Activated CD4-positive, CD25-positive, alpha-beta regulatory T cell treated with anti-CD3 and anti-CD28 coated beads, Interleukin-2, amount 50 U/mL, for 24 hours (primary cell): Measurements from ENCODE around the gene FLT3LG.

Experiments used
- ATAC-seq, 2 donors: fragments of 150-1000 bp; cut with Tn5 transposase; one replicate each; pipeline ENCODE4 v1.10.0; 2021; ENCODE audit warnings: mild to moderate bottlenecking in 1 of 2, moderate library complexity in 1 of 2

FLT3LG gene

DNA sequence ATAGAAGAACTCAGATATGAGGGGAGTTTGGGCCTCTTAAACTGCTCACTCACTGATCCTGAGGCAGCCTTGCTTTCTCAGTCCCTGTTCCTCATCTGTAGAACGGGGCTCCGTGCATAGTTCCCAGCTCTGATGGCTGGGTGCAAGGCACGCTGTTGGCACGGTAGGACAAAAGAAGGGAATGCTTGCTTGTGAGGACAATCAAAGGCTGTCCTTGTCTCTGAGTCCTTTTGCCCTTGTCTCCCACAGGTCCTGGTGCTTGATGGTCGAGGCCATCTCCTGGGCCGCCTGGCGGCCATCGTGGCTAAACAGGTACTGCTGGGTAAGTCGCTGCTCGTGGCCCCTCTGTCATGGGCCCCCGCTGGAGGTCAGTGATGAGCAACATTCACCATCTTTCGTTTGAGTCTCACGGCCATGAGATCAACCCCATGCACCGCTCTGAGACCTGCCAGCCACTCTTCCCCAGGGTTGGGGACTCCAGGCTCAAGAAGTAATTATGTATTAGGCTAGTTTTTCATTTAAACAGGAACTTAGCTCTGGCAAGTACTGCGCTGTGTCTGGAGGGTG is 15.7 kb downstream of the FLT3LG start:
- peak in 1 of 2 donors; percentile 3 for ATAC-seq

DNA sequence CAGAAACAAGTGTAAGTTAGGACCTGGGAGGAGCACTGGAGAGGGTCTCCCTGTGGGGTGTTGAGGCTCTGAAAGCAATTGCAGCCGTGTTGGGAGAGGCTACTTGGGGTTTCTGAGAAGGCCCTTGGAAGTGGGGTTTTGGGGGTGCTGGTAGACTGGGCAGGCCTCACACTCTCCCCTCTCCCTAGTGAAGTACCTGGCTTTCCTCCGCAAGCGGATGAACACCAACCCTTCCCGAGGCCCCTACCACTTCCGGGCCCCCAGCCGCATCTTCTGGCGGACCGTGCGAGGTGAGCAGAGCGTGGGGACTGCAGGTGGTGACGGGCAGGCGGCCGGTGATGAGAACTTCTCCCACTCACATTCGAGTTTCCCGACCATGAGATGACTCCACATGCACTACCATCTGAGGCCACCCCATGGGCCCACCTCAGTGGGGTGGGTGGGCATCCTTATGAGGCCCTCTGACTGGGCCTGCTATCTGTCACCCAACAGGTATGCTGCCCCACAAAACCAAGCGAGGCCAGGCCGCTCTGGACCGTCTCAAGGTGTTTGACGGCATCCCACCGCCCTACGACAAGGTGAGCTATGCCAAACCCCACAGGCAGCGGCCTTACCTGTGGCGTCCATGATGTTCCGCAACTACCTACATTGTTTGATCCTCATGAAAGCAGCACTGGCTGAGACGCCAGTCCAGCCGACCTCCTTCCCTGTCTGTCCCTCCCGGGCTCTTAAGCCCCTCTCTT is 16.4 kb downstream of the FLT3LG start:
- ATAC-seq = no peak

- no peak for ATAC-seq
These were observed 17.2 kb downstream of the FLT3LG start for GRCh38 chr19:49491030-49491803.

DNA sequence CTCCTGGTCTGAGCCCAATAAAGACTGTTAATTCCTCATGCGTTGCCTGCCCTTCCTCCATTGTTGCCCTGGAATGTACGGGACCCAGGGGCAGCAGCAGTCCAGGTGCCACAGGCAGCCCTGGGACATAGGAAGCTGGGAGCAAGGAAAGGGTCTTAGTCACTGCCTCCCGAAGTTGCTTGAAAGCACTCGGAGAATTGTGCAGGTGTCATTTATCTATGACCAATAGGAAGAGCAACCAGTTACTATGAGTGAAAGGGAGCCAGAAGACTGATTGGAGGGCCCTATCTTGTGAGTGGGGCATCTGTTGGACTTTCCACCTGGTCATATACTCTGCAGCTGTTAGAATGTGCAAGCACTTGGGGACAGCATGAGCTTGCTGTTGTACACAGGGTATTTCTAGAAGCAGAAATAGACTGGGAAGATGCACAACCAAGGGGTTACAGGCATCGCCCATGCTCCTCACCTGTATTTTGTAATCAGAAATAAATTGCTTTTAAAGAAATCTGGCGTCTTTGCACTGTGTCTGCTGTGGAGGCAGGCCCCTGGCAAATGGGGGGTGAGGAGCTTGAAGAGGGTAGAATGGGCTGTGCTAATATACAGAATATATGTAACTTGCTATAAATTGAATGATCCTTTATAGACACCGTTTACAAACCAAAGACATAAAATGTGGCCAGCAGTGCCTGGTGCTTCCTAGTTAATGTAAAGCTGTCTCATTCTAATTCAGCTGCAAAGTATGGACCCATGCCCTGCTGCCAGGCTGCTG is 18.0 kb downstream of the FLT3LG start:
- ATAC-seq = no peak

DNA sequence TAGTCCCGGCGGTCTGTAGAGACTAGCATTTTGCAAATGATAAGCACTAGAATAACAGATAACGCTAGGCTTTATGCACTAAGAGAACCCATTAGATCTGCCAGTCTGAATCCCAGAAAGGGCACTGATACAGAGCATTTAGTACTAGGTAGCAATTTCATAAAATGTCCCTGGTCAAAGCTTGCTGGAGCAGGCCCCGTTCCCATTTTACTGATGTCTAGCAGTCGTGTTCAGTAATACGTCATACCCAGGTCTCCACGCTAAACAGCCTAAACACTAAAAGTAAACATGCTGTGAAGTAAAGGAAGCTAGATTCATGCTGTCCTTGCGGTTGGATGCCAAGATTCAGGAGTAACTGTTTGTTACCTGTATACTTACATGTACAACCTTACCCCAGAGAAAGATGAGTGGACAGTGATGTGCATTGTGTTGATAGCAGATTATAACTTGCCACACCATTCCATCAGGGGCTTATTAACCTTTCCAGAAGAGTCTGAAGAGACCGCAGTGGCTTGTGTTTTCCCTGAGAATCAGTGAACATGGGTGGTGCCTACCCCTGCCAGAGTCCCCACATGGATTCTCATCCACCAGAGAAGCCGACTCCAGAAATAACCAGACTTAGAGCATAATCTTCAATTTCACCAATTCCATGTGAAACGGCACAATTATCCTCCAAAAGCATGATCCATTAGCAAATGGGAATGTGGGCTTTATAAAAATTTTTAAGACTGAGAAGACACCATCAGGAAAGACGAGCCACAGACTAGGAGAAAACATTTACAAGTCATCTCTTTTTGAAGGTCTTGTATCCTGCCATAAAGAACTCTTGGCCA is 18.8 kb downstream of the FLT3LG start:
- no peak for ATAC-seq

- no peak for ATAC-seq
These were observed 22.6 kb downstream of the FLT3LG start for GRCh38 chr19:49496574-49497008.

- no peak for ATAC-seq
These were observed 23.2 kb downstream of the FLT3LG start for GRCh38 chr19:49497047-49497788.

GRCh38 chr19:49497789-49498103 is 23.7 kb downstream of the FLT3LG start:
- ATAC-seq = no peak

DNA sequence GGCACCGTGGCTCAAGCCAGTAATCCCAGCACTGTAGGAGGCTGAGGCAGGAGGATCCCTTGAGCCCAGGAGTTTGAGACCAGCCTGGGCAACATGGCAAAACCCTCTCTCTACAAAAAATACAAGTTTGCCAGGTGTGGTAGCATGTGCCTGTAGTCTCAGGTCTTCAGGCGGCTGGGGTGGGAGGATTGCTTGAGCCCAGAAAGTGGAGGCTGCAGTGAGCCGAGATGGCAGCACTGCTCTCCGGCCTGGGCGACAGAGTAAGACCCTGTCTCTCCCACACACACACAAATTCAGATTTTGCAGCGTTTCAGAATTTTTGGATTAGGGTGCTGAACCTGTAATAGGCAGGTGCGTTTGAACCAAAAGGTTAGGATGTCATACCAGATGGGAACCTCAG is 24.5 kb downstream of the FLT3LG start:
- ATAC-seq = no peak

DNA sequence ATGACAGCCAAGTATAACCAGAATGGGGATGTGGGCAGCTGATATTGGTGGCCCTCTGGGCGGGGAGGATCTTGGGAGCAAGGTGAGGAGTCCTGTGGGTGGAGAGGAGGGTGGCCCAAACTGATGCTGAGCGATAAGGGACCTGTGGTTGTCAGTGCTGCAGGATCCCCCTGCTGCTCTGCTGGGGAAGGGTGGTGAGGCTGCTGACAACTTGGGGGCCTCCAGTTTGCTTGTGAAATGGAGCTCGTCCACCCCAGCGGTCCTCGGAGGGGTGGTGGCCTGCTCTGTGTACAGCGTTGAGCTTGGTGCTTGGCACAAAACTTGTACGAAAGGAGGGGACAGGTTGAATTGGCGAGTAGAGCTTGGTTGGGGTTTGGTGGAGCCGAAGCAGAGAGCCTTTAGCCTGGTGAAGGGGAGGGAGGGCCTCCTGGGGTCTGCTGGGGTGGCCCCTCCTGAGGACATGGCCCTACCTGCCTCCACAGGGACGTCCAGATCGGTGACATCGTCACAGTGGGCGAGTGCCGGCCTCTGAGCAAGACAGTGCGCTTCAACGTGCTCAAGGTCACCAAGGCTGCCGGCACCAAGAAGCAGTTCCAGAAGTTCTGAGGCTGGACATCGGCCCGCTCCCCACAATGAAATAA is 25.1 kb downstream of the FLT3LG start:
- no peak for ATAC-seq

GRCh38 chr19:49502866-49503581 is 29.0 kb downstream of the FLT3LG start:
- peak; percentile 29 to 36 for ATAC-seq

- ATAC-seq = no peak
These were observed 29.6 kb downstream of the FLT3LG start for GRCh38 chr19:49503582-49503962.

DNA sequence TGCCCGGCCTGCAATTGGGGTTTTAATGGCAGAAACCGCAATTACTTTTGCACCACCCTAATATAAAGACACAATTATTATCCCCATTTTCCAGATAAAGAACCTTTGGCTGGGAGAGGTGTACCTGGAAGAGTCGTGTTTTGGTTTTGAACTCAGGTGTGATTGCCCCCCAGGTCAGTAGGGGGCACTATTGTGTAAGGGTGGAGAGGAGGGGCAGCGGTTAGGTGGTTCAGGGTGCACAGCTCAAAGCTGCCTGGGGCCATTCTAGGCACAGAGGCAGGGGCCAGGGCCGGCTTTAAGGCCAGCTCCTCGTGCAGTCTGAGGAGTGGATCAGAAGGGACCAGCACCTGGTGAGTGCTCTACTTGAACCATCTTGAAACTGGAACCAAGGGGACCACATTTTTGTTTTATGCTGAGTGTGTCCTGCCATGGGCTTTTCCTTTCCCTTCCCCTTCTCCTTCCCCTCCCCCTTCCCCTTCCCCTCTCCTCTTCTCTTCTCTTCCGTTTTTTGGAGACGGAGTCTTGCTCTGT is 32.6 kb downstream of the FLT3LG start:
- peak; percentile 65 to 73 for ATAC-seq

DNA sequence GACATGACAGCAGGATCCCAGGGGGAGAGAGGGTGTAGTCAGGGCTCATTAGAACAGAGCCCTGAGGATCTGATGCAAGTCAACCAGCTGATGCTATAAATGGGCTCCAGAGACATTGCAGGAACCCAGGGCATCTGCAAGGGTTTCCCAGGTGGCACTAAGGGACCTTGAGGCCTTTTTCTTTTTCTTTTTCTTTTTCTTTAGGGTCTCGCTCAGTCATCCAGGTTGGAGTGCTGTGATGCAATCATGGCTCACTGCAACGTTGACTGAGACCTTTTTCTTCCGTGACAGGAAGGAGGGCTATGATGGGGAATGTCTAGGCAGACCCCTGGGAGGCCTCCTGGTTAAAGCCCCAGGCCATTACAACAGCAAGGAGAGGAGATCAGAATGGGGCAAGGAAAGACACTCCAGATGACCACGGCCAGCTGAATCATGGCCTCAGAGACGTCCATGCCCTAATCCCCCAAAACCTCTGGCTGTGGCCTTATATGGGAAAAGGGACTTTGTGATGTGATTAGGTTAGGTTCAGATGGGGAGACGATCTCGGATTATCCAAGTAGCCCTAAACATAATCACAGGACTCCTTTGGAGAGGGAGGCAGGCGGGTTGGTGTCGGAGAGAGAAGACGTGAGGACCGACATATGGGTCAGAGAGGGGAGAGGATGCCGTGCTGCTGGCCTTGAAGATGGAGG is 33.9 kb downstream of the FLT3LG start:
- no peak for ATAC-seq

- ATAC-seq = peak; percentile 67 to 70
These were observed 39.1 kb downstream of the FLT3LG start for GRCh38 chr19:49512970-49513745.

DNA sequence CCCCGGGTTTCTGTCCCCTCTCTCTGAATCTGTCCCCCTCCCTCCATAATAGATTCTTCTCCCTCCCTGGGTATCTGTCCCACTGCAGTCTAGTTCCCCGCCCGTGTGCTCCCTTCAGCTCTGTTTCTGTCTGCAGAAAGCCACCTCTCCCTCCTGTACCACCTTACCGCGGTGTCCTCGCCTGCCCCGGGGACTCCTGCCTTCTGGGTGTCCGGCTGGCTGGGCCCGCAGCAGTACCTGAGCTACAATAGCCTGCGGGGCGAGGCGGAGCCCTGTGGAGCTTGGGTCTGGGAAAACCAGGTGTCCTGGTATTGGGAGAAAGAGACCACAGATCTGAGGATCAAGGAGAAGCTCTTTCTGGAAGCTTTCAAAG is 39.7 kb downstream of the FLT3LG start:
- peak in 1 of 2 donors; percentile 18 for ATAC-seq

- no peak for ATAC-seq
These were observed 40.1 kb downstream of the FLT3LG start for GRCh38 chr19:49514151-49514550.

- no peak for ATAC-seq
These were observed 41.8 kb downstream of the FLT3LG start for GRCh38 chr19:49515767-49516166.

DNA sequence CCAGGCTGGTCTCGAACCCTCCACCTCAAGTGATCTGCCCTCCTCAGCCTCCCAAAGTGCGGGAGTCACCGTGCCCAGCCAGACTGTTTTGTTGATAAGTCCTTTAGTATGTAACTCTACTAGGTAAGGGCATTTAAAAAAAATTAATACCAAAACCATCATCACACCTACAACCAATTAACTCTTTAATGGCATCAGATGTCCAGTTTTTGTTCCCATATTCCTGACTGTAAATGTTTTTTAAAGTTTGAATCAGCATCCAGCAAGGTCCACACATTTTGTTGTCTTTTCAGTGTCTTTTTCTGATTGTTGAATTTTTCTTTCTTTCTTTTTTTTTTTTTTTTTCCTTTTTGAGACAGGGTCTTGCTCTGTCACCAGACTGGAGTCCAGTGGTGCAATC is 44.0 kb downstream of the FLT3LG start:
- ATAC-seq = no peak
